HG02938 (cell line): ENCODE measurements around the gene FLNC.

Experiments used
- ATAC-seq: cut with Tn5 transposase; IDR thresholded peaks from one replicate; pipeline ENCODE4 v1.9.1; 2021; ENCODE audit warnings: mild to moderate bottlenecking, moderate library complexity; ENCODE audit not compliant: unreplicated experiment

FLNC gene

GRCh38 chr7:128830231-128831177 lies at the start of gene FLNC:
TSS of gene FLNC (plus strand) at chr7:128830406. CDS start at chr7:128830638, 232 bp downstream.
- no peak for ATAC-seq

DNA sequence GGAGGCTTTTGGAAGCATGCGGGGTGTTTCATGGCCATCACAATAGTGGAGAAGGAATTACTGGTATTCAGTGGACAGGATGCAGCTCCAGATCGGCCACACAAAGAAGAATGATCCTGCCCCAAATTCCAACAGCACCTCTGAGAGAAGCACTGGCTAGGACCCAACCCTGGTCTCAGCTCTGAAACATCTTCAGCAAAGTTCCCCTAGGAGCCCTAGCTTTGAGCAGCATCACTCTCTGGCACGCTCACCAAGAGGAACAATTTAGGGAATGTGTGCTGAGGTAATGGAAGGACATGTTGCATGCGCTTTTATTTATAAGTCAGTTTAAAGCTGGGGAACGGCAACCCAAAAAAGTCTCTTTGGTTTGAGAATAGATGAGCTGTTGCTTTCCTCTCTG lies 49.1 kb upstream of the FLNC start:
- ATAC-seq, result no peak

GRCh38 chr7:128781851-128782250 lies 48.4 kb upstream of the FLNC start:
- no peak for ATAC-seq

DNA sequence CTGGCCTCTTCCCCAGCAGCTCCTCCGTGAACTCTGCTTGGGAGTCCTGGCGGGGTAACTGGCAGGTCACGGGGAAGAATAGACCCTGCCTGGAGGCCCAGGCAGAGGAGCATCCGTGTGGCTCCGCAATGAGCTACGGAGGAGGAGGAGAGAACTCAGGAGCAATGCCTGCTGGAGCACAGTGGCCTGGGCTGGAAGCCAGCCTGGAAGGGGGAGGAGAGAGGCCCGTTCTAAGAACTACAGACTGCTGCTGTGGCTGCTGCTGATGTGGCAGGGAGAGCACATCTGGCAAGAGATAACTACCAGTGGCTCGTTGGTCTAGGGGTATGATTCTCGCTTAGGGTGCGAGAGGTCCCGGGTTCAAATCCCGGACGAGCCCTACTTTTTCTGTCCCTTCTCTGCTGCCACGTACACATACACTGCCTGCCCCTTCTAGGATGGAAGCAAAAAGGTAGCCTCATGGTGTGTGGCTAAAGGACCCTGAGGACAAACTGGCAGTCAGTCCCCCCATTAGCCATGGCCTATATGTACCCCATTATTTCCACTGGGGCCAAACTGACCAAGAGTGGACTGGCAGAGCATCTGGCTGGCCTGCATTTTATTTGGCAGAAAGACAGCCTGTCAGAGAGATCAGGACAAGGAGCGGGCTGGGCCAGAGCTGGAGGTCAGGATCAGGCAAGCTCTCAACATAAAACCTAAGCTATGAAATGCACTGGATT lies 46.9 kb upstream of the FLNC start:
- no peak for ATAC-seq

DNA sequence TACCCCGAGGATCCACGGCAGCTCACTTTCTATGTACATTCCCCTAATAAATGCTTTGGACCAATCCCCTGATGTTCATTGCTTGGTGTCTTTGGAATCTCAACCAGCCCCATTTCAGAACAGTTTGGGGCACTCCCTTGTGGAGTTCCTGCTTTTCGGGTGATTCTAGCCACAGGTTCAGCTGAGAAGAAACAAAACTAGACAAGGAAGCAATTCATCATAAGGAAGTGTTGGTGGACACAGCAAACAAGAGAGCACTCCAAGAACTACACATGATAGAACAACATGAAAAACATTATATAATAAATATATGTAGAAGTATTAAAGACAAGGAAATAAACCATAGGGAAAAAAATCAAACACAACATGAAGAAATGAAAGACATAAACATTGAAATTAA lies 44.5 kb upstream of the FLNC start:
- ATAC-seq, result no peak

GRCh38 chr7:128788446-128789412 lies 41.5 kb upstream of the FLNC start:
- ATAC-seq, result no peak

- no peak for ATAC-seq
Observed at GRCh38 chr7:128790315-128791041, 39.7 kb upstream of the FLNC start.

DNA sequence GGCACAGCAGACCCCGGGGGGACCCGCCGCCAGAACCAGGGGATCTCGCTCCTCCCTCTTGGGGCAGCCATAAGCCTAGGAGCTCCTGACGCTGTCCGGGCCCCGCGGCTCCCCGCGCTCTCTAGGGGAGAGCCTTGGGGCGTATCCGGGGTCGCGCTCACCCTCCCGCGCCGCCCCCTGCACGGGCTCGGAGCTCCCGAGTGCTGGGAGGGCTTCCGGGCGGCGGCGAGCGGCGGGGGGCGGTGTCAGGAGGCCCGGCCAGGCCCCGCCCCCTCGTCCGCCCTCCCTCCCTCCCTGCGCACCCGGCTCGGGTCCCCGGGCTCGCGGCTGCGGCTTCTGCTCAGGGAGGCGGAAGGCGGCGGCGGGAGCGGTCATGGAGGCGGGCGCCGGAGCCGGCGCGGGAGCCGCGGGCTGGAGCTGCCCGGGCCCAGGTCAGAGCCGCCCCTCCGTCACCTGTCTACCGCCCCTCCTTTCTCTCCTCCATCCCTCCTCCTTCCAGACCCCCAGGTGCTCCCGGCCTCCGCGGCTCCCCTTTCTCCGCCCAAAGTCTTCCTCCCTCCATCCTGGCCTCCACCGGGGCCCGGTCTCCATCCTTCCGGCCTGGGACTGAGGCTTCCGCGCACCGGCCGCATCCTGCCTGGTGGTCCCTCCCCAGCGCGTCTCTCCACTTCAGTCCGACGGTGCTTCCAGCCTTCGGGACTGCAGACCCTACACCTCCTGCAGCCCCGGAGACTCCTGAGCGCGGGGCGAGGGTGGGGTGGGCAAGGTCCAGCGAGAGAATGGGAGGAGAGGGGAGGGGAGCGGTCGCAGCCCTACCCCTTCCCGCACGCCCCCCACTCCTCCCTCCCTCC lies 38.9 kb upstream of the FLNC start, which contains the start of gene CCDC136:
CCDC136 (plus strand) TSS at position 848 of the 851 bp plus-strand sequence. CDS start 444 bp downstream, outside the sequence.
- ATAC-seq, result peak; percentile 66

DNA sequence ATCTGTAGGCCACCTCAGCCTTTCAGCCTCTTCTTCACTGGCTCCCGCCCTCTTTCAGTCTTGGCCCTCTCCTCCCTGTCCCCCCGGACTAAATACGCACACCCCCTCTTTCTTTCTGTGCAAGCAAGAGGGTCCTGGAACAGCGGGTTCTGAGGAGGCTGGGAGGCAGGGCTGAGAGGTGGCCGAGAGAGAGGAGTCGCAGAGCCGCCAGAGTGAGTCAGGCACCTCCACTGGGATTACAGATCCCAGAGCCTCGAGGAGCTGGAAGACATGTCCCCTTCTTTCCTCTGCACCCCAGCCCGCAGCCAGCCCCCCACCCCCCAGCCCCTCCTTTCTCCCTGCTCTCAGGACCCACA lies 38.3 kb upstream of the FLNC start:
- ATAC-seq, result no peak

- ATAC-seq, result no peak
Observed at GRCh38 chr7:128792471-128793180, 37.6 kb upstream of the FLNC start.

GRCh38 chr7:128793181-128793547 lies 37.0 kb upstream of the FLNC start:
- ATAC-seq, result no peak

DNA sequence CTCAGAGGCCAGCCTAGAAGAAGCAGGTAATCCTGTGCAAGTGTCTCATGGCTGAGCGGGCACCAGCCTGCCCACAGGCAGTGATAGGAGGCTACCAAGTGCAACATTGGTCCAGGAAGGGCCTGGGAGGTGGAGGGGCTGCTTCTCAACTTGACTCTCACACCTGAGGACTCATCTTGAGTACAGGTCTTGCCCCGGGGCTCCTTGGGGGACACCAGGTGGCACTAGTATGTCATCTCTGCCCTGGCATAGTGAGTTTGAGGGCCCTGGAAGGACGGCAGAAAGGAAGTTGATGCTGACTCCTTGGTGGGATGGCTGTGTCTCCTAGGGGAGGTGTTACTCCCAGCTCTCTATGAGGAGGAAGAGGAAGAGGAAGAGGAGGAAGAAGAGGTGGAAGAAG lies 36.2 kb upstream of the FLNC start:
- ATAC-seq, result no peak

DNA sequence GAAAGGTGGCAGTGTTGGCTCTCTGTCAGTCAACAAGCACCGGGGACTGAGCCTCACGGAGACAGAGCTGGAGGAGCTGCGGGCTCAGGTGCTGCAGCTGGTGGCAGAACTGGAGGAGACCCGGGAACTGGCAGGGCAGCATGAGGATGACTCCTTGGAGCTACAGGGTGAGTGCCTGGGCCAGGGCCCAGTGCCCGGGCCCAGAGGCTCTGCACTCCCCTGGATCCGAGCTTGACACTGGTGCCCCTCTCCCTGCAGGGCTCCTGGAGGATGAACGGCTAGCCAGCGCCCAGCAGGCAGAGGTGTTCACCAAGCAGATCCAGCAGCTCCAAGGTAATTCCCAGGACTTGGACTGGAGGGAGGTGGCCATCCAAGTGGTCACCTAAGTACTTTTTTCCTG lies 35.8 kb upstream of the FLNC start:
- ATAC-seq, result no peak

- ATAC-seq, result no peak
Observed at GRCh38 chr7:128795129-128795528, 35.1 kb upstream of the FLNC start.

GRCh38 chr7:128796327-128796726 lies 33.9 kb upstream of the FLNC start:
- ATAC-seq, result no peak

GRCh38 chr7:128799451-128799850 lies 30.8 kb upstream of the FLNC start:
- no peak for ATAC-seq

DNA sequence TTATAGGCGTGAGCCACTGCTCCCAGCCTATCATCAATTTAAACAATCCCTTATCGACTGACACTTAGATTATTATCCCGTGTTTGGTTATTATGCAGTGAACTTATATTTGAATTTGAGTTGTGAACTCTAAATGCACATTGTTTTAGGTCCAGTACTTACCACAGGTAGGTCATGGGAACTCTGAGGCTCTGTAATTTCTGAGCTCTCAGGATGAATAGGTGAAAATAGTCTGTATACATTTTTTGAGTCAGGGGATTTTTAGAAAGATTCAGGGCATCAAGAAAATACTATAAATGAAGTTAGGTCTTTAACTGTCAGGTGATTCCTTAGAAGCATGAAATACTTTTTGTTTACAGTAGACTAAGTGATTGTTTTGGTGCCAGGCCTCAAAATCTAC lies 29.6 kb upstream of the FLNC start:
- no peak for ATAC-seq

DNA sequence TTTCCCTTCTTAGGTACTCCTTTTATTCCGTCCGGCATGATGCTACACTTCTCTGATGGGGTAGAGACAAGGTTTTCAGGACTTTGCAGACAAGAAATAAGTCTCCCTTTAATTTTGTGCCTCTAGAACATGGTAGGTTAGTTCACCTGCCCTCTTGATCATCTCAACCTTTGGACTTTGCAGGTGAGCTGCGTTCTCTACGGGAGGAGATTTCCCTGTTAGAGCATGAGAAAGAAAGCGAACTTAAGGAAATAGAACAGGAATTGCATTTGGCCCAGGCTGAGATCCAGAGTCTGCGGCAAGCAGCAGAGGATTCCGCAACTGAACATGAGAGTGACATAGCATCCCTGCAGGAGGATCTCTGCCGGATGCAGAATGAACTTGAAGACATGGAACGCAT lies 29.2 kb upstream of the FLNC start:
- ATAC-seq, result no peak
